Central memory CD8-positive, alpha-beta T cell (primary cell): ENCODE results near the gene AXIN1.

Experiments
- ATAC-seq: fragments of 150-1000 bp; cut with Tn5 transposase; replicated peaks from 2 replicates; pipeline ENCODE4 v1.10.0; 2022; ENCODE audit warnings: mild to moderate bottlenecking, moderate FRiP score, moderate number of reproducible peaks; ENCODE audit not compliant: poor library complexity, severe bottlenecking; ENCODE audit errors: extremely low read depth
- DNase-seq, 2 donors: peaks; one replicate each; pipeline ENCODE4 v3.0.0; 2021; ENCODE audit warnings: low spot score in 2 of 2
- H3K27ac Mint-ChIP-seq: one replicate; pipeline ENCODE4 v1.8.0; 2022; ENCODE audit warnings: low read depth, mild to moderate bottlenecking, moderate library complexity, mixed read lengths
- H3K27me3 Mint-ChIP-seq: one replicate; pipeline ENCODE4 v1.8.0; 2022; ENCODE audit warnings: mixed read lengths
- H3K36me3 Mint-ChIP-seq: one replicate; pipeline ENCODE4 v1.8.0; 2022; ENCODE audit warnings: mild to moderate bottlenecking, moderate library complexity, mixed read lengths; ENCODE audit not compliant: insufficient read depth
- H3K4me1 Mint-ChIP-seq: one replicate; pipeline ENCODE4 v1.8.0; 2022; ENCODE audit warnings: mixed read lengths
- H3K4me3 Mint-ChIP-seq: one replicate; pipeline ENCODE4 v1.8.0; 2022; ENCODE audit warnings: mild to moderate bottlenecking, moderate library complexity, mixed read lengths
- H3K9me3 Mint-ChIP-seq: one replicate; pipeline ENCODE4 v1.8.0; 2022; ENCODE audit warnings: mixed read lengths

Gene AXIN1

GRCh38 chr16:289395-289997, 63.0 kb downstream of the AXIN1 start:
- Mint-ChIP-seq H3K36me3 (peaks cover 26% of the 10 kb centered on the region), H3K27me3 (no peaks in the 10 kb centered on the region), H3K27ac (no peak overlapping the region)

GRCh38 chr16:287981-288920, 64.3 kb downstream of the AXIN1 start:
- H3K36me3 Mint-ChIP-seq, result peaks cover 23% of the 10 kb centered on the region
- no peaks in the 10 kb centered on the region for H3K4me1 Mint-ChIP-seq
- ATAC-seq, result no peak
- H3K27me3 Mint-ChIP-seq, result no peaks in the 10 kb centered on the region
- DNase-seq, result no peak
- no peaks in the 10 kb centered on the region for H3K9me3 Mint-ChIP-seq
- no peak overlapping the region for H3K4me3 Mint-ChIP-seq
- H3K27ac Mint-ChIP-seq, result no peak overlapping the region

More at GRCh38 chr16:289395-289997, 63.0 kb downstream of the AXIN1 start:
- H3K9me3 Mint-ChIP-seq, result no peaks in the 10 kb centered on the region
- no peaks in the 10 kb centered on the region for H3K4me1 Mint-ChIP-seq
- DNase-seq (no peak), ATAC-seq (no peak)
- H3K4me3 Mint-ChIP-seq, result no peak overlapping the region

- peaks cover 19% of the 10 kb centered on the region for H3K36me3 Mint-ChIP-seq
- H3K27ac Mint-ChIP-seq, result no peak overlapping the region
- no peak for ATAC-seq
Measured at GRCh38 chr16:287298-287811, 65.2 kb downstream of the AXIN1 start.

GRCh38 chr16:286491-287297, 65.8 kb downstream of the AXIN1 start:
- no peak overlapping the region for H3K4me3 Mint-ChIP-seq
- no peak for ATAC-seq
- no peaks in the 10 kb centered on the region for H3K4me1 Mint-ChIP-seq
- peaks cover 3% of the 10 kb centered on the region for H3K27me3 Mint-ChIP-seq
- no peak for DNase-seq
- no peak overlapping the region for H3K27ac Mint-ChIP-seq
- no peaks in the 10 kb centered on the region for H3K9me3 Mint-ChIP-seq
- peaks cover 17% of the 10 kb centered on the region for H3K36me3 Mint-ChIP-seq

More at GRCh38 chr16:287298-287811, 65.2 kb downstream of the AXIN1 start:
- Mint-ChIP-seq H3K4me1 (no peaks in the 10 kb centered on the region), H3K27me3 (no peaks in the 10 kb centered on the region), H3K9me3 (no peaks in the 10 kb centered on the region), H3K4me3 (no peak overlapping the region)
- DNase-seq, result no peak

GRCh38 chr16:285146-286055, 67.1 kb downstream of the AXIN1 start:
- peaks cover 18% of the 10 kb centered on the region for H3K36me3 Mint-ChIP-seq
- H3K4me1 Mint-ChIP-seq, result no peaks in the 10 kb centered on the region

GRCh38 chr16:284204-285120, 68.1 kb downstream of the AXIN1 start:
- Mint-ChIP-seq H3K4me3 (no peak overlapping the region), H3K27ac (no peak overlapping the region), H3K36me3 (peaks cover 15% of the 10 kb centered on the region), H3K4me1 (no peaks in the 10 kb centered on the region), H3K9me3 (no peaks in the 10 kb centered on the region), H3K27me3 (peaks cover 9% of the 10 kb centered on the region)
- ATAC-seq (no peak), DNase-seq (no peak)

More at GRCh38 chr16:285146-286055, 67.1 kb downstream of the AXIN1 start:
- H3K9me3 Mint-ChIP-seq, result no peaks in the 10 kb centered on the region
- DNase-seq (no peak), ATAC-seq (no peak)
- H3K27me3 Mint-ChIP-seq, result peaks cover 9% of the 10 kb centered on the region
- no peak overlapping the region for H3K4me3 Mint-ChIP-seq
- H3K27ac Mint-ChIP-seq, result no peak overlapping the region

GRCh38 chr16:283033-283805, 69.3 kb downstream of the AXIN1 start, which contains the start of gene PDIA2:
TSS of gene PDIA2 (plus strand) at chr16:283164. CDS start at chr16:283170, 6 bp downstream.
- DNase-seq, result no peak
- Mint-ChIP-seq H3K4me1 (peaks cover 6% of the 10 kb centered on the region), H3K36me3 (peaks cover 7% of the 10 kb centered on the region), H3K27ac (no peak within 1 kb of the TSS), H3K4me3 (no peak within 1 kb of the TSS), H3K27me3 (peaks cover 9% of the 10 kb centered on the region), H3K9me3 (no peaks in the 10 kb centered on the region)
- ATAC-seq, result no peak

GRCh38 chr16:282491-282890, 70.0 kb downstream of the AXIN1 start:
- no peak for ATAC-seq
- no peak for DNase-seq

GRCh38 chr16:281660-282255, 70.8 kb downstream of the AXIN1 start:
- Mint-ChIP-seq H3K4me1 (peaks cover 6% of the 10 kb centered on the region), H3K27me3 (peaks cover 9% of the 10 kb centered on the region), H3K4me3 (no peak overlapping the region), H3K36me3 (peaks cover 7% of the 10 kb centered on the region), H3K27ac (no peak overlapping the region), H3K9me3 (no peaks in the 10 kb centered on the region)
- DNase-seq (no peak), ATAC-seq (no peak)

More at GRCh38 chr16:282491-282890, 70.0 kb downstream of the AXIN1 start:
- no peak overlapping the region for H3K27ac Mint-ChIP-seq
- H3K4me1 Mint-ChIP-seq, result peaks cover 6% of the 10 kb centered on the region
- H3K36me3 Mint-ChIP-seq, result peaks cover 5% of the 10 kb centered on the region
- no peak overlapping the region for H3K4me3 Mint-ChIP-seq
- no peaks in the 10 kb centered on the region for H3K9me3 Mint-ChIP-seq
- peaks cover 9% of the 10 kb centered on the region for H3K27me3 Mint-ChIP-seq

- no peak for ATAC-seq
- H3K27ac Mint-ChIP-seq, result no peak overlapping the region
- peaks cover 9% of the 10 kb centered on the region for H3K27me3 Mint-ChIP-seq
- peaks cover 6% of the 10 kb centered on the region for H3K4me1 Mint-ChIP-seq
- H3K9me3 Mint-ChIP-seq, result no peaks in the 10 kb centered on the region
- peaks cover 7% of the 10 kb centered on the region for H3K36me3 Mint-ChIP-seq
- no peak for DNase-seq
- no peak overlapping the region for H3K4me3 Mint-ChIP-seq
Measured at GRCh38 chr16:280991-281659, 71.4 kb downstream of the AXIN1 start.
